OCI-LY3 (cell line): ENCODE results near the gene NKD2.

Experiments used
- CTCF ChIP-seq: fragments of 200-600, 300-600 bp; sonication (generic); IDR thresholded peaks from 2 replicates; pipeline ENCODE4 v1.5.1; 2014; ENCODE audit warnings: antibody characterized with exemption, low read length, low read depth
- EZH2phosphoT487 ChIP-seq: fragments of 200-600 bp; shearing (Covaris generic); IDR thresholded peaks from 2 replicates; pipeline ENCODE4 v1.6.1; 2018; ENCODE audit warnings: antibody characterized with exemption, mixed run types, low read depth

GRCh38 chr5:1042626-1043025 lies 34.0 kb downstream of the NKD2 start:
- TF ChIP-seq CTCF (no peak), EZH2phosphoT487 (no peak)
